Ovary (tissue), 3 donors: ENCODE results near the gene LTB.

Experiments
- POLR2A ChIP-seq: fragments of 450-650 bp; IDR thresholded peaks from one replicate; pipeline ENCODE4 v1.6.1; 2017; ENCODE audit warnings: antibody characterized with exemption, mild to moderate bottlenecking, moderate library complexity
- TF ChIP-seq, protein P1 (sequence below), 3 donors: fragments of 450-650 bp in 2 of 3; fragments of 200-600 bp in 1 of 3; IDR thresholded peaks; one replicate each; pipeline versions ENCODE4 v1.5.1 to v1.8.0; 2016 to 2022; ENCODE audit warnings: antibody characterized with exemption in 3 of 3, mild to moderate bottlenecking in 1 of 3
- donor health status: DM: no; HTN: no; CAD: no.

DNA sequence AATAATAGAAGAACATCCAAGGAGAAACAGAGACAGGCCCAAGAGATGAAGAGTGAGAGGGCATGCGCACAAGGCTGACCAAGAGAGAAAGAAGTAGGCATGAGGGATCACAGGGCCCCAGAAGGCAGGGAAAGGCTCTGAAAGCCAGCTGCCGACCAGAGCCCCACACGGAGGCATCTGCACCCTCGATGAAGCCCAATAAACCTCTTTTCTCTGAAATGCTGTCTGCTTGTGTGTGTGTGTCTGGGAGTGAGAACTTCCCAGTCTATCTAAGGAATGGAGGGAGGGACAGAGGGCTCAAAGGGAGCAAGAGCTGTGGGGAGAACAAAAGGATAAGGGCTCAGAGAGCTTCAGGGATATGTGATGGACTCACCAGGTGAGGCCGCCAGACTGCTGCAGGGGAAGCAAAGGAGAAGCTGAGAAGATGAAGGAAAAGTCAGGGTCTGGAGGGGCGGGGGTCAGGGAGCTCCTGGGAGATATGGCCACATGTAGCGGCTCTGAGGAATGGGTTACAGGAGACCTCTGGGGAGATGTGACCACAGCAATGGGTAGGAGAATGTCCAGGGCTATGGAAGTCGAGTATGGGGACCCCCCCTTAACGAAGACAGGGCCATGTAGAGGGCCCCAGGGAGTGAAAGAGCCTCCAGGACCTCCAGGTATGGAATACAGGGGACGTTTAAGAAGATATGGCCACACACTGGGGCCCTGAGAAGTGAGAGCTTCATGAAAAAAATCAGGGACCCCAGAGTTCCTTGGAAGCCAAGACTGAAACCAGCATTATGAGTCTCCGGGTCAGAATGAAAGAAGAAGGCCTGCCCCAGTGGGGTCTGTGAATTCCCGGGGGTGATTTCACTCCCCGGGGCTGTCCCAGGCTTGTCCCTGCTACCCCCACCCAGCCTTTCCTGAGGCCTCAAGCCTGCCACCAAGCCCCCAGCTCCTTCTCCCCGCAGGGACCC is 7.8 kb downstream of the LTB start:
- TF ChIP-seq, protein P1, sequence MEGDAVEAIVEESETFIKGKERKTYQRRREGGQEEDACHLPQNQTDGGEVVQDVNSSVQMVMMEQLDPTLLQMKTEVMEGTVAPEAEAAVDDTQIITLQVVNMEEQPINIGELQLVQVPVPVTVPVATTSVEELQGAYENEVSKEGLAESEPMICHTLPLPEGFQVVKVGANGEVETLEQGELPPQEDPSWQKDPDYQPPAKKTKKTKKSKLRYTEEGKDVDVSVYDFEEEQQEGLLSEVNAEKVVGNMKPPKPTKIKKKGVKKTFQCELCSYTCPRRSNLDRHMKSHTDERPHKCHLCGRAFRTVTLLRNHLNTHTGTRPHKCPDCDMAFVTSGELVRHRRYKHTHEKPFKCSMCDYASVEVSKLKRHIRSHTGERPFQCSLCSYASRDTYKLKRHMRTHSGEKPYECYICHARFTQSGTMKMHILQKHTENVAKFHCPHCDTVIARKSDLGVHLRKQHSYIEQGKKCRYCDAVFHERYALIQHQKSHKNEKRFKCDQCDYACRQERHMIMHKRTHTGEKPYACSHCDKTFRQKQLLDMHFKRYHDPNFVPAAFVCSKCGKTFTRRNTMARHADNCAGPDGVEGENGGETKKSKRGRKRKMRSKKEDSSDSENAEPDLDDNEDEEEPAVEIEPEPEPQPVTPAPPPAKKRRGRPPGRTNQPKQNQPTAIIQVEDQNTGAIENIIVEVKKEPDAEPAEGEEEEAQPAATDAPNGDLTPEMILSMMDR (IDR thresholded peaks at IDR 0.05) = no peak
- no peak for TF ChIP-seq POLR2A
